Endothelial cell of umbilical vein (primary cell): ENCODE measurements around the gene PLCXD3. TPM values are rescaled to one million over a fixed set of nuclear protein-coding genes. Genes with fewer than 3 reads are reported as not detected.

Experiments
- BruUV-seq: library from RNA; stranded (reverse); fragments of 400-500 nt; replicated peaks from 2 replicates; lab custom pipeline; 2021; lab: Mats Ljungman, UMichigan
- CTCF ChIA-PET: fragments of 300-600, 350-600 bp; sonication (Branson Sonifier 250); formaldehyde crosslinking; loops from one replicate; lab custom pipeline; 2021; ENCODE audit warnings: antibody characterized with exemption, inconsistent platforms; lab: Charles Lee
- POLR2A ChIA-PET: fragments of 300-600, 350-600 bp; sonication (Branson Sonifier 250); formaldehyde crosslinking; loops from one replicate; lab custom pipeline; 2021; ENCODE audit warnings: antibody characterized with exemption, inconsistent platforms; lab: Charles Lee
- DNase-seq: peaks from one replicate; pipeline ENCODE4 v3.0.0-alpha.2; 2011; ENCODE audit warnings: low read depth, low spot score
- FAIRE-seq: peaks from 2 replicates; lab custom pipeline; 2011; peaks lifted over from hg19 to GRCh38; lab: Jason Lieb, UNC
- H2AFZ ChIP-seq: 2 replicates; pipeline ENCODE4 v1.6.0; 2012; ENCODE audit warnings: low read depth, low read length, control low read depth, inconsistent platforms
- H3K27ac ChIP-seq: 2 replicates; pipeline ENCODE4 v1.5.1; 2011; ENCODE audit warnings: low read depth, mild to moderate bottlenecking, control low read depth, low read length, moderate library complexity; ENCODE audit not compliant: insufficient read depth
- H3K27me3 ChIP-seq, 2 experiments: 2 replicates each; pipeline versions ENCODE4 v1.6.0 to v1.6.1; 2011; ENCODE audit warnings: low read length in 2 of 2, mixed read lengths in 1 of 2; ENCODE audit not compliant: control insufficient read depth in 2 of 2, insufficient read depth in 2 of 2
- H3K36me3 ChIP-seq, 2 experiments: 2 replicates in 1 of 2; 3 replicates in 1 of 2; pipeline ENCODE4 v1.5.1; 2011; ENCODE audit warnings: low read length in 2 of 2, mild to moderate bottlenecking in 1 of 2, moderate library complexity in 1 of 2; ENCODE audit not compliant: control insufficient read depth in 2 of 2, insufficient read depth in 2 of 2; ENCODE audit errors: extremely low read depth in 1 of 2
- H3K4me1 ChIP-seq: 3 replicates; pipeline ENCODE4 v1.5.1; 2011; ENCODE audit warnings: mild to moderate bottlenecking, low read length; ENCODE audit not compliant: control insufficient read depth, insufficient read depth; ENCODE audit errors: extremely low read depth
- H3K4me2 ChIP-seq: 2 replicates; pipeline ENCODE4 v1.6.1; 2011; ENCODE audit warnings: low read length, control low read depth, mixed read lengths; ENCODE audit not compliant: insufficient read depth
- H3K4me3 ChIP-seq, 3 experiments: fragments of 200-600 bp in 1 of 3; sonication (generic), shearing (Covaris generic) in 1 of 3; replicated peaks in 1 of 3; 2 replicates each; pipeline ENCODE4 v1.5.1; 2011 to 2016; ENCODE audit warnings: control low read depth in 3 of 3, low read length in 3 of 3, mild to moderate bottlenecking in 2 of 3, inconsistent platforms in 1 of 3, low read depth in 1 of 3, moderate library complexity in 1 of 3; ENCODE audit not compliant: insufficient read depth in 1 of 3
- H3K79me2 ChIP-seq: 2 replicates; pipeline ENCODE4 v1.6.0; 2012; ENCODE audit warnings: low read length, inconsistent platforms; ENCODE audit not compliant: control insufficient read depth, insufficient read depth
- H3K9ac ChIP-seq: replicated peaks from 2 replicates; pipeline ENCODE3; 2011; ENCODE audit warnings: low read length, control low read depth; ENCODE audit not compliant: insufficient read depth; ENCODE audit errors: extremely low read depth
- H3K9me1 ChIP-seq: replicated peaks from 3 replicates; pipeline ENCODE4 v1.6.0; 2011; ENCODE audit warnings: mild to moderate bottlenecking, low read length; ENCODE audit not compliant: control insufficient read depth, insufficient read depth; ENCODE audit errors: extremely low read depth
- H3K9me3 ChIP-seq: replicated peaks from 2 replicates; pipeline ENCODE4 v1.5.1; 2012; ENCODE audit warnings: low read length, inconsistent platforms; ENCODE audit not compliant: control insufficient read depth, insufficient read depth
- H4K20me1 ChIP-seq: replicated peaks from 2 replicates; pipeline ENCODE3; 2011; ENCODE audit warnings: mild to moderate bottlenecking, low read length; ENCODE audit not compliant: control insufficient read depth, insufficient read depth; ENCODE audit errors: extremely low read depth
- CTCF ChIP-seq, 2 donors: IDR thresholded peaks; 1 replicate in 1 of 2; 2 replicates in 1 of 2; pipeline ENCODE4 v1.5.1; 2011; ENCODE audit warnings: low read length in 2 of 2, mild to moderate bottlenecking in 2 of 2, moderate library complexity in 2 of 2, control low read depth in 1 of 2, inconsistent platforms in 1 of 2, low read depth in 1 of 2; ENCODE audit not compliant: insufficient read depth in 1 of 2; ENCODE audit errors: extremely low read depth in 1 of 2
- EZH2 ChIP-seq: IDR thresholded peaks from 2 replicates; pipeline ENCODE4 v1.6.1; 2012; ENCODE audit warnings: borderline replicate concordance, low read depth, mild to moderate bottlenecking, moderate library complexity, low read length, inconsistent platforms; ENCODE audit not compliant: severe bottlenecking
- FOS ChIP-seq: IDR thresholded peaks from 2 replicates; pipeline ENCODE4 v1.6.1; 2011; ENCODE audit warnings: mild to moderate bottlenecking, low read length, moderate library complexity, borderline replicate concordance; ENCODE audit not compliant: insufficient read depth
- GATA2 ChIP-seq: IDR thresholded peaks from 2 replicates; pipeline ENCODE4 v1.7.0; 2011; ENCODE audit warnings: low read depth, mild to moderate bottlenecking, moderate library complexity, mixed read lengths, low read length; ENCODE audit not compliant: insufficient read length, insufficient read depth
- JUN ChIP-seq: IDR thresholded peaks from 2 replicates; pipeline ENCODE4 v1.6.1; 2011; ENCODE audit warnings: borderline replicate concordance, low read depth; ENCODE audit not compliant: insufficient read length, insufficient read depth
- MAX ChIP-seq: IDR thresholded peaks from 2 replicates; pipeline ENCODE4 v1.6.1; 2011; ENCODE audit not compliant: insufficient read depth, insufficient read length
- MYC ChIP-seq: IDR thresholded peaks from one replicate; pipeline ENCODE4 v1.6.1; 2011; ENCODE audit warnings: mild to moderate bottlenecking, low read depth, low read length
- POLR2A ChIP-seq: IDR thresholded peaks from 2 replicates; pipeline ENCODE4 v1.6.1; 2012; ENCODE audit warnings: low read depth, mild to moderate bottlenecking, control low read depth, low read length
- POLR2AphosphoS5 ChIP-seq: IDR thresholded peaks from 2 replicates; pipeline ENCODE4 v1.6.1; 2012; ENCODE audit warnings: low read depth, mild to moderate bottlenecking, control low read depth, low read length, moderate library complexity; ENCODE audit not compliant: insufficient read depth
- dilution Hi-C: fragments of 300-500 bp; cut with MboI; formaldehyde crosslinking; loops from one replicate; pipeline ENCODE4 v1.15.0; 2019; ENCODE audit warnings: low sequenced_read_pairs; ENCODE audit not compliant: extremely low pct_ligation_motif_present
- intact Hi-C: fragments of 100-400 bp; cut with micrococcal nuclease; formaldehyde crosslinking; loops from one replicate; pipeline ENCODE4 v1.10.0; 2022
- polyA plus RNA-seq, 4 experiments: library from polyadenylated mRNA; depleted of rRNA in 3 of 4; stranded (reverse) in 3 of 4; unstranded in 1 of 4; fragments of >200 nt; gene quantifications; 2 replicates each; pipeline versions ENCODE4 v1.2.1 to v1.2.3, GENCODE V29; 2011 to 2012; ENCODE audit warnings: missing spikeins in 1 of 4
- total RNA-seq: library from RNA; stranded (reverse); gene quantifications from 2 replicates; pipeline ENCODE4 v1.2.3, GENCODE V29; 2021

The PLCXD3 gene
- total and polyA plus RNA-seq, 2 donors (not counting 3 experiments of a cell fraction or from before 2014, with no cell fraction given) = not detected

- FAIRE-seq = no peak
- TF ChIP-seq POLR2AphosphoS5 (no peak), FOS (no peak), POLR2A (no peak), CTCF (IDR thresholded peaks at IDR 0.05; ENCODE audit: extremely low read depth in 1 of 2, insufficient read depth in 1 of 2, low read depth in 1 of 2, low read length in 2 of 2) (no peak), JUN (no peak), EZH2 (no peak), MAX (no peak), MYC (no peak), GATA2 (no peak)
- CTCF ChIA-PET = interaction anchor here (0.7 to 1.1 kb wide), 2 partner anchors 11 to 615 kb away, joined by 3 read pairs; no protein-coding TSS in a partner anchor
Measured at GRCh38 chr5:41519801-41520200, 9.4 kb upstream of the PLCXD3 start.

More at GRCh38 chr5:41519801-41520200, 9.4 kb upstream of the PLCXD3 start:
- no peak overlapping the region for H3K4me2 ChIP-seq
- intact Hi-C loops (no loop called here), dilution Hi-C loops (no loop called here)
- H3K9me1 ChIP-seq = no peaks in the 10 kb centered on the region
- H3K9me3 ChIP-seq = no peaks in the 10 kb centered on the region
- POLR2A ChIA-PET = no interaction called here
- no peaks in the 10 kb centered on the region for H3K4me1 ChIP-seq
- H3K36me3 ChIP-seq = no peaks in the 10 kb centered on the region
- no peak overlapping the region for H3K4me3 ChIP-seq
- H3K27ac ChIP-seq = no peak overlapping the region
- no peak overlapping the region for H3K9ac ChIP-seq
- H4K20me1 ChIP-seq = no peaks in the 10 kb centered on the region
- BruUV-seq = no TSS peak
- H2AFZ ChIP-seq = no peak overlapping the region
- no peak for DNase-seq
- no peaks in the 10 kb centered on the region for H3K27me3 ChIP-seq
- H3K79me2 ChIP-seq = no peaks in the 10 kb centered on the region
